ENCODE data around the gene VMAC.

Gene VMAC

GRCh38 chr19:5952193-5953029 lies 47.7 kb downstream of the VMAC start:
- peaks cover 49% of the 10 kb centered on the region for H3K36me3 ChIP-seq (ENCODE audit: control insufficient read depth, low read length)
- no peak for TF ChIP-seq EZH2phosphoT487 (IDR thresholded peaks at IDR 0.05; ENCODE audit: borderline replicate concordance, low read length)
- no peak for TF ChIP-seq CTCF (IDR thresholded peaks at IDR 0.05; ENCODE audit: low read depth, low read length, poor library complexity, severe bottlenecking)
- H3K27me3 ChIP-seq (ENCODE audit: control insufficient read depth, low read length) = no peaks in the 10 kb centered on the region
- no peaks in the 10 kb centered on the region for H3K9me2 ChIP-seq (replicated peaks; ENCODE audit: control insufficient read depth, low read length)
- 0 out of 2 replicates have a peak overlapping the region, but pooled peaks have one; percentile 1 for H3K4me2 ChIP-seq (ENCODE audit: low read length)
- peaks cover 57% of the 10 kb centered on the region for H3K4me1 ChIP-seq (ENCODE audit: control insufficient read depth, low read length)
- no peaks in the 10 kb centered on the region for H3K9me3 ChIP-seq (ENCODE audit: control insufficient read depth, insufficient read depth, low read length)
- H3K4me3 ChIP-seq (ENCODE audit: low read length) = no peak overlapping the region
- peak overlapping the region; percentile 10; the same call in 1 of the 2 replicates for H3K27ac ChIP-seq (ENCODE audit: low read depth, low read length)
- H3F3A ChIP-seq (ENCODE audit: control insufficient read depth, insufficient read depth) = no peaks in the 10 kb centered on the region
- H4K20me1 ChIP-seq (ENCODE audit: control insufficient read depth, insufficient read depth, low read depth, low read length) = peaks cover 33% of the 10 kb centered on the region
- H3K79me2 ChIP-seq (ENCODE audit: control insufficient read depth, low read length) = peaks cover 100% of the 10 kb centered on the region

DNA sequence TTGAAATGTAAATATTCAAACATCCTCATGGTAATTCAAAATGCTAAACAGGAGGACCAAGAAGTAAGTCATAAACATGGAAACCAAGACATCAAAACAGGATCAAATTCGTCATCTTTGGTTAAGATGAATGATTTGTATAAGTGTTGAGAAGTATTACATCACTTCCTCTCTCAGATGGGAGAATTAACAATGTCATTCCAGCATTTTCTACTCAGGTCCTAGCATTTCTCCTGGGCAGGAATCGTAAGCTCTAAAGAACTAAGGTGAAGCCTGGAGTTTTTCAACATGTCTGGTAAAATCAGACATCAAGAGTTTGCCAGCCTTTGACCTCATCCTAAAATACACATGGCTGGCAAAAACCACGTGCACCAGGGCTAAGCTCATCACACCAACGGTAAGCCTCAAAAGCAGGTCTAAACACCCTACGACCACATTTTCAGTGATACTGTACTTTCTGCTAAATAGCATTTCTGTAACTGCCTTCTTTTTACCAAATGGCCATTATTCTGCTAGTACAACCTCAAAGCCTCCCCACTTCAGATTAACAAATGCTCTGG lies 48.4 kb downstream of the VMAC start:
- Histone ChIP-seq H3K27ac (ENCODE audit: low read depth, low read length) (peak overlapping the region; percentile 10; the same call in 1 of the 2 replicates), H3K4me2 (ENCODE audit: low read length) (0 out of 2 replicates have a peak overlapping the region, but pooled peaks have one; percentile 1), H3K9me3 (ENCODE audit: control insufficient read depth, insufficient read depth, low read length) (no peaks in the 10 kb centered on the region)

DNA sequence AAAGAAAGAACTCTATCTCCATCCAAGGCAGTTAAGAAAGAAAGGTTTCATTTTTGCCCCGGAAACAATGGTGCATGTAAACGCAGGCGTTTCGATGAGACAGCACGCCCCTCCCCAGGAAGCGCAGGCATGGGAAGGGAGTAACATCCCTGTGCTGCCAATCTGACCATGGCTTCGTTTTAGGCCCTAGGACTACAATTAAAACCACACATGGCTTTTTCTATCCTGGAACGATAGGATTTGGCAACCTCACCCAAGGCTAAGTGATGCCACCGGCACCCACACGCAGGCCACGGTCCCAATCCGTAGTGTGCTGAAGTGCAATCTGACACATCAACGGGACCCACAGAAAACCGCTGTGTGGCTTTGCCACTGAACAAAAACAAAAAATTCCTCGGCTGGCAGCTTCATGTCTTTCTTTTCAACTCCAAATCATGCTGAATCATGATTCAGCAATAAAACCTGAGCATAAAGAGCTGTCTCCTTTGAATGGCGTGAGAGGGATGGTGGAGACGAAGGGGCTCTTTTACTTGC lies 49.1 kb downstream of the VMAC start:
- H3K27ac ChIP-seq (ENCODE audit: low read depth, low read length) = no peak overlapping the region
- H4K20me1 ChIP-seq (ENCODE audit: control insufficient read depth, insufficient read depth, low read depth, low read length) = peaks cover 40% of the 10 kb centered on the region
- no peaks in the 10 kb centered on the region for H3K9me3 ChIP-seq (ENCODE audit: control insufficient read depth, insufficient read depth, low read length)
- no peak for TF ChIP-seq EZH2phosphoT487 (IDR thresholded peaks at IDR 0.05; ENCODE audit: borderline replicate concordance, low read length)
- no peak for TF ChIP-seq CTCF (IDR thresholded peaks at IDR 0.05; ENCODE audit: low read depth, low read length, poor library complexity, severe bottlenecking)
- no peaks in the 10 kb centered on the region for H3F3A ChIP-seq (ENCODE audit: control insufficient read depth, insufficient read depth)
- H3K79me2 ChIP-seq (ENCODE audit: control insufficient read depth, low read length) = peaks cover 100% of the 10 kb centered on the region
- H3K4me3 ChIP-seq (ENCODE audit: low read length) = no peak overlapping the region
- no peak overlapping the region for H3K4me2 ChIP-seq (ENCODE audit: low read length)
- no peaks in the 10 kb centered on the region for H3K27me3 ChIP-seq (ENCODE audit: control insufficient read depth, low read length)
- H3K4me1 ChIP-seq (ENCODE audit: control insufficient read depth, low read length) = peaks cover 57% of the 10 kb centered on the region
- peaks cover 56% of the 10 kb centered on the region for H3K36me3 ChIP-seq (ENCODE audit: control insufficient read depth, low read length)
- H3K9me2 ChIP-seq (replicated peaks; ENCODE audit: control insufficient read depth, low read length) = no peaks in the 10 kb centered on the region

More for the DNA sequence above, 48.4 kb downstream of the VMAC start:
- Histone ChIP-seq H3F3A (ENCODE audit: control insufficient read depth, insufficient read depth) (no peaks in the 10 kb centered on the region), H3K36me3 (ENCODE audit: control insufficient read depth, low read length) (peaks cover 54% of the 10 kb centered on the region), H3K27me3 (ENCODE audit: control insufficient read depth, low read length) (no peaks in the 10 kb centered on the region), H3K4me3 (ENCODE audit: low read length) (no peak overlapping the region), H3K79me2 (ENCODE audit: control insufficient read depth, low read length) (peaks cover 100% of the 10 kb centered on the region), H4K20me1 (ENCODE audit: control insufficient read depth, insufficient read depth, low read depth, low read length) (peaks cover 35% of the 10 kb centered on the region), H3K9me2 (replicated peaks; ENCODE audit: control insufficient read depth, low read length) (no peaks in the 10 kb centered on the region), H3K4me1 (ENCODE audit: control insufficient read depth, low read length) (peaks cover 57% of the 10 kb centered on the region)
- TF ChIP-seq EZH2phosphoT487 (IDR thresholded peaks at IDR 0.05; ENCODE audit: borderline replicate concordance, low read length) (no peak), CTCF (IDR thresholded peaks at IDR 0.05; ENCODE audit: low read depth, low read length, poor library complexity, severe bottlenecking) (no peak)

Measured in DOHH2 (cell line).